PC-3 (cell line): ENCODE data around the gene FLII. TPM values are rescaled to one million over a fixed set of nuclear protein-coding genes. Genes with fewer than 3 reads are reported as not detected.

Experiments
- ATAC-seq: fragments of 200-7000 bp; cut with Tn5 transposase; 2 replicates; pipeline ENCODE4 v1.9.1; 2020; ENCODE audit warnings: mild to moderate bottlenecking, moderate library complexity
- BruUV-seq: library from RNA; stranded (reverse); fragments of 400-500 nt; replicated peaks from 2 replicates; lab custom pipeline; 2021; lab: Mats Ljungman, UMichigan
- CTCF ChIA-PET: fragments of 300-600 bp; sonication (Branson Sonifier 250); formaldehyde crosslinking; loops from one replicate; lab custom pipeline; 2022; ENCODE audit warnings: antibody characterized with exemption; lab: Charles Lee
- POLR2A ChIA-PET: fragments of 300-600 bp; sonication (Branson Sonifier 250); formaldehyde crosslinking; loops from one replicate; lab custom pipeline; 2022; ENCODE audit warnings: antibody characterized with exemption; ENCODE audit not compliant: unreplicated experiment; lab: Charles Lee
- DNase-seq: peaks from one replicate; pipeline ENCODE4 v3.0.0-alpha.2; 2015
- H2AFZ ChIP-seq: fragments of 300-600 bp; sonication (generic); 2 replicates; pipeline ENCODE4 v1.6.0; 2016; ENCODE audit warnings: antibody characterized with exemption, low read length
- H3F3A ChIP-seq: fragments of 300-600 bp; sonication (generic); one replicate; pipeline ENCODE4 v1.6.0; 2017; ENCODE audit warnings: antibody characterized with exemption, low read length, control low read depth, mild to moderate bottlenecking; ENCODE audit not compliant: unreplicated experiment
- H3K27ac ChIP-seq: fragments of 300-600 bp; sonication (generic); 2 replicates; pipeline ENCODE4 v1.5.1; 2016; ENCODE audit warnings: mild to moderate bottlenecking, low read length
- H3K27me3 ChIP-seq: fragments of 300-600 bp; sonication (generic); 2 replicates; pipeline ENCODE4 v1.6.1; 2016; ENCODE audit warnings: low read length, mixed read lengths
- H3K36me3 ChIP-seq: fragments of 300-600 bp; sonication (generic); 2 replicates; pipeline ENCODE4 v1.6.1; 2016; ENCODE audit warnings: low read depth, mixed run types, low read length, mixed read lengths
- H3K4me1 ChIP-seq: fragments of 300-600 bp; sonication (generic); 2 replicates; pipeline ENCODE4 v1.5.1; 2016; ENCODE audit warnings: low read length; ENCODE audit not compliant: insufficient read depth
- H3K4me2 ChIP-seq: fragments of 300-600 bp; sonication (generic); 2 replicates; pipeline ENCODE4 v1.6.0; 2016; ENCODE audit warnings: low read length
- H3K4me3 ChIP-seq: fragments of 300-600 bp; sonication (generic); 2 replicates; pipeline ENCODE4 v1.5.1; 2016; ENCODE audit warnings: mild to moderate bottlenecking, low read length, mixed read lengths
- H3K79me2 ChIP-seq: fragments of 300-600 bp; sonication (generic); 2 replicates; pipeline ENCODE4 v1.6.1; 2017; ENCODE audit warnings: low read length, mixed read lengths
- H3K9ac ChIP-seq: fragments of 300-600 bp; sonication (generic); 2 replicates; pipeline ENCODE4 v1.6.0; 2016; ENCODE audit warnings: mild to moderate bottlenecking, low read length
- H3K9me2 ChIP-seq: fragments of 300-600 bp; sonication (generic); replicated peaks from 2 replicates; pipeline ENCODE4 v1.6.1; 2016; ENCODE audit warnings: mixed run types, low read length, mixed read lengths
- H3K9me3 ChIP-seq: fragments of 300-600 bp; sonication (generic); 2 replicates; pipeline ENCODE4 v1.6.1; 2016; ENCODE audit warnings: low read length, mixed read lengths
- H4K20me1 ChIP-seq: fragments of 300-600 bp; sonication (generic); 2 replicates; pipeline ENCODE4 v1.6.1; 2016; ENCODE audit warnings: low read length, mixed read lengths
- CTCF ChIP-seq: fragments of 300-600 bp; sonication (generic); conservative IDR thresholded peaks from 2 replicates; pipeline ENCODE4 v1.5.1; 2017; ENCODE audit warnings: antibody characterized with exemption, low read depth, mild to moderate bottlenecking, low read length
- EZH2 ChIP-seq: fragments of 300-600 bp; sonication (generic); IDR thresholded peaks from one replicate; pipeline ENCODE4 v1.6.1; 2017; ENCODE audit warnings: antibody characterized with exemption, mild to moderate bottlenecking, low read length; ENCODE audit not compliant: unreplicated experiment
- EZH2phosphoT487 ChIP-seq: fragments of 300-600 bp; sonication (generic); IDR thresholded peaks from 2 replicates; pipeline ENCODE4 v1.6.1; 2018; ENCODE audit warnings: mild to moderate bottlenecking, antibody characterized with exemption, low read length, borderline replicate concordance
- intact Hi-C: fragments of 100-400 bp; cut with micrococcal nuclease; formaldehyde crosslinking; loops from 2 replicates; pipeline ENCODE4 v1.9.0; 2023
- total RNA-seq: library from RNA; depleted of rRNA; stranded (reverse); fragments of >200 nt; gene quantifications from 2 replicates; pipeline ENCODE4 v1.2.3, GENCODE V29; 2014

FLII gene
- total RNA-seq, 1 experiment from 2014 or later, result 537 TPM

- no peak for ATAC-seq
- POLR2A ChIA-PET, result no interaction called here
Observed at GRCh38 chr17:18234853-18235380, 23.6 kb downstream of the FLII start.

DNA sequence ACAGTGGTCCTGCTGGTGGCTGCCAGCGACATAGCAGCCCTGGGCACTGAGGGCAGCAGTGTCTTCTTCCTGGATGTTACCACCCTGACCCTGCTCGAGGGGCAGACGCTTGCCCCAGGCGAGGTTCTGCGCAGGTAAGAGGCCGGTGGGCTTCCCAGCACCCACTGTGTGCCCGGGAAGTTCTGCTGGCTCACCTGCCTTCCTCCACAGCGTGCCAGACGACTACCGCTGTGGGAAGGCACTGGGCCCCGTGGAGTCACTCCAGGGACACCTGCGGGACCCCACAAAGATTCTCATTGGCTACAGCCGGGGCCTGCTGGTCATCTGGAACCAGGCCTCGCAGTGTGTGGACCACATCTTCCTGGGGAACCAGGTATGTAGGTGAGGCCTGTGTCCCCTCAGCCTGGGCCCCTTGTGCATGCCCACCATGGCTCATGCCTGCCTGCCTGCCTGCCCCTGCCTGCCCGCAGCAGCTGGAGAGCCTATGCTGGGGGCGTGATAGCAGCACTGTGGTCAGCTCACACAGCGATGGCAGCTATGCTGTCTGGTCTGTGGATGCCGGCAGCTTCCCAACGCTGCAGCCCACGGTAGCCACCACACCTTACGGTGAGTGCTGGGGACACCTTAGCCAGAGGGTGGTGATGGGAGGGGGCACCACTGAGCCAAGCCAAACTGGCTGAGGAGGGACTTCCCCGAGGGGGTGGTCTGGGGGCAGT, 24.6 kb downstream of the FLII start:
- BruUV-seq, result no TSS peak
- H3K9me3 ChIP-seq, result no peaks in the 10 kb centered on the region
- intact Hi-C loops, result no loop called here

More at GRCh38 chr17:18234853-18235380, 23.6 kb downstream of the FLII start:
- Histone ChIP-seq H3F3A (no peaks in the 10 kb centered on the region), H3K79me2 (no peaks in the 10 kb centered on the region), H3K4me1 (peaks cover 16% of the 10 kb centered on the region), H2AFZ (no peak overlapping the region), H3K9me2 (no peaks in the 10 kb centered on the region), H3K27ac (peak overlapping the region; percentile 90), H3K9me3 (no peaks in the 10 kb centered on the region), H3K4me3 (no peak overlapping the region), H4K20me1 (0 out of 2 replicates have a peak, but pooled peaks cover 4% of the 10 kb centered on the region), H3K36me3 (peaks cover 3% of the 10 kb centered on the region; the same call in 1 of the 2 replicates), H3K4me2 (peak overlapping the region; percentile 60), H3K9ac (peak overlapping the region; percentile 71), H3K27me3 (no peaks in the 10 kb centered on the region)
- intact Hi-C loops, result no loop called here
- CTCF ChIA-PET, result no interaction called here
- no peak for TF ChIP-seq CTCF
- TF ChIP-seq EZH2, result no peak
- no peak for TF ChIP-seq EZH2phosphoT487
- no peak for DNase-seq
- BruUV-seq, result no TSS peak

More for the DNA sequence above, 24.6 kb downstream of the FLII start:
- TF ChIP-seq EZH2phosphoT487, result no peak
- TF ChIP-seq CTCF, result no peak
- TF ChIP-seq EZH2, result no peak
- H3K4me2 ChIP-seq, result no peak overlapping the region
- no peak for DNase-seq
- no peak overlapping the region for H2AFZ ChIP-seq
- peaks cover 16% of the 10 kb centered on the region for H3K4me1 ChIP-seq
- H3K27me3 ChIP-seq, result no peaks in the 10 kb centered on the region
- H3K27ac ChIP-seq, result no peak overlapping the region
- no peak overlapping the region for H3K9ac ChIP-seq
- no peaks in the 10 kb centered on the region for H3F3A ChIP-seq
- no peak for ATAC-seq
- H4K20me1 ChIP-seq, result 0 out of 2 replicates have a peak, but pooled peaks cover 4% of the 10 kb centered on the region
- POLR2A ChIA-PET, result no interaction called here
- H3K36me3 ChIP-seq, result peaks cover 3% of the 10 kb centered on the region; the same call in 1 of the 2 replicates
- H3K9me2 ChIP-seq, result no peaks in the 10 kb centered on the region
- CTCF ChIA-PET, result no interaction called here
- H3K79me2 ChIP-seq, result peaks cover 5% of the 10 kb centered on the region; the same call in 1 of the 2 replicates
- no peak overlapping the region for H3K4me3 ChIP-seq
